Measurements from ENCODE around the gene PSMD12.
"Not testable (repeated sequence)": the region's sequence is repeated elsewhere in the genome, so short reads cannot be mapped to it uniquely, and the experiment has no call there.

DNA sequence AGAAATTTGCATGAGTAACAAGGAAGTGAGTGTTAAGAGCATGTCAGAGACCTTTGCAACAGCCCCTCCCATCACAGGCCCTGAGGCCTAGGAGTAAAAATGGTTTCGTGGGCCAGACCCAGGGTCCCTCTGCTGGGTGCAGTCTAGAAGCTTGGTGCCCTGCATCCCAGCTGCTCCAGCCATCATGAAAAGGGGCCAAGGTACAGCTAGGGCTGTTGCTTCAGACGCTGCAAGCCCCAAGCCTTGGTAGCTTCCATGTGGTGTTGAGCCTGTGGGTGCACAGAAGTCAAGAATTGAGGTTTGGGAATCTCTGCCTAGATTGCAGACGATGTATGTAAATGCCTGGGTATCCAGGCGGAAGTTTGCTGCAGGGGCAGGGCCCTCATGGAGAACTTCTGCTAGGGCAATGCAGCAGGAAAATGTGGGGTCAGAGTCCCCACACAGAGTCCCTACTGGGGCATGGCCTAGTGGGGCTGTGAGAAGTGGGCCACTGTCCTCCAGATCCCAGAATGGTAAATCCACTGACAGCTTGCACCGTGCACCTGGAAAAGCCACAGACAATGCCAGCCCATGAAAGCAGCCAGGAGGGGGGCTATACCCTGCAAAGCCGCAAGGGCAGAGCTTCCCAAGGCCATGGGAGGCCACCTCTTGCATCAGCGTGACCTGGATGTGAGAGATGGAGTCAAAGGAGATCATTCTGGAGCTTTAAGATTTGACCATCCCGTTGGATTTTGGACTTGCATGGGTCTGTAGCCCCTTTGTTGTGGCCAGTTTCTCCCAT lies 34.8 kb downstream of the PSMD12 start:
- not testable (repeated sequence) for TF ChIP-seq EZH2phosphoT487, EZH2 (IDR thresholded peaks at IDR 0.05)
- TF ChIP-seq, protein P1, sequence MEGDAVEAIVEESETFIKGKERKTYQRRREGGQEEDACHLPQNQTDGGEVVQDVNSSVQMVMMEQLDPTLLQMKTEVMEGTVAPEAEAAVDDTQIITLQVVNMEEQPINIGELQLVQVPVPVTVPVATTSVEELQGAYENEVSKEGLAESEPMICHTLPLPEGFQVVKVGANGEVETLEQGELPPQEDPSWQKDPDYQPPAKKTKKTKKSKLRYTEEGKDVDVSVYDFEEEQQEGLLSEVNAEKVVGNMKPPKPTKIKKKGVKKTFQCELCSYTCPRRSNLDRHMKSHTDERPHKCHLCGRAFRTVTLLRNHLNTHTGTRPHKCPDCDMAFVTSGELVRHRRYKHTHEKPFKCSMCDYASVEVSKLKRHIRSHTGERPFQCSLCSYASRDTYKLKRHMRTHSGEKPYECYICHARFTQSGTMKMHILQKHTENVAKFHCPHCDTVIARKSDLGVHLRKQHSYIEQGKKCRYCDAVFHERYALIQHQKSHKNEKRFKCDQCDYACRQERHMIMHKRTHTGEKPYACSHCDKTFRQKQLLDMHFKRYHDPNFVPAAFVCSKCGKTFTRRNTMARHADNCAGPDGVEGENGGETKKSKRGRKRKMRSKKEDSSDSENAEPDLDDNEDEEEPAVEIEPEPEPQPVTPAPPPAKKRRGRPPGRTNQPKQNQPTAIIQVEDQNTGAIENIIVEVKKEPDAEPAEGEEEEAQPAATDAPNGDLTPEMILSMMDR (IDR thresholded peaks at IDR 0.05) = not testable (repeated sequence)

Measured in neural progenitor cell (in vitro differentiated cells).